CD4-positive, alpha-beta T cell treated with Interleukin-4 for 4 hours (primary cell): ENCODE data around the gene LRBA.

Experiments
- DNase-seq: peaks from one replicate; pipeline ENCODE4 v3.0.0-alpha.2; 2020

LRBA gene

GRCh38 chr4:150289881-150290280, 725.2 kb downstream of the LRBA start:
- DNase-seq, result no peak

DNA sequence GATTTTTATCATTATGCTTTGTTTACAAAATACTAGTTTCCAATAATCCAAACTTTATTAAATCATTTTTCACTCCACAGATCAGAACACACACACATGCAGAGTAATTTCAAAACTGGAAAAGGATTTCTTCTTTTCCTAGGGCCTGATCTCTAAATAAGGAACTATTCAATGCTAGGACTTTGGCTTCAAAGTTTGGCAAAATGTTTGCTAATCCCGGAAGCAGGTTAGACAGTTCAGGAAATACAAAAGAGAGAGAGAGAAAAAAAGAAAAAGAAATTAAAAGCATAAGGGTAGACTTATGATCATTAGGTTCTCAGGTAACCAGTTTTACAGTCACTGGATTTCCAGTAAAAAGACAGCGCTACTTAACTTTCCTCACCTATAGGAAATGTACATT, 725.9 kb downstream of the LRBA start:
- no peak for DNase-seq

DNA sequence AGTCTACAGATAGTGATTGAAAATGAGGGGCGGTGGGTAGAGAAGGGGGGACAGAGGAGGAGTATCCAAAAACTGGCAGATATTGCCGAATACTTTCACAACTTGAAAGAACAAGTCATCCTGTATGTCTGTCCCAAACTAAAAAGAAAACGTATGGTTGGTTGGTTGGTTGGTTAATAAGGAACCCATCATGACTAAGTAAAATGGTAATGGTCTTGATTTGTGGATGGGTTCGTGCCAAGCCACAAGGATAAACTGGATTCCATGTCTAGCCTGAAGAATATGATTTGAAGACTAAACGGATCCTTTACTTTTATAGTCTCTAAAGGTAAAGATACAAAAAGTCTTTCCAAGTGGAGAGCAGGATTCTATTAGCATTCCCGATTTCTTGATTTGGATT, 728.4 kb downstream of the LRBA start:
- no peak for DNase-seq

- no peak for DNase-seq
Observed at GRCh38 chr4:150283689-150284088, 731.4 kb downstream of the LRBA start.

DNA sequence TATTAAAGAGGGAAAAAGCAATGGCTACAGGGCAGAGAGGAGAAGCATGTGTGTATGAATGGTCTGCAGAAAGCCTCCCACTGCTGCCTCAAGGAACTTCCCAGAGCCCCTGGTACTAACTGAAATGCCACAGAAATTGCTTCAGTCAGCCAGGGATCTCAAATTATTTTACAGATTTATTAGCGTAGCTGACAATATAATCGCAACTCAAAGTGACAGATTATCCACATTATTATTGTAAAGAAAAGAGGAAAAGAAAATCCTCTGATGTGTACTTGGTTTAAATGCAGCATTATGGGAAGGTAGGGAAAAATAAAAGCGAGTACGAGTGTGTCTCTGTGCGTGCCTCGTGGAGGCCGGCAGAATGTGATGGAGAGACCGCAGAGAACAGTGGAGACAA, 734.1 kb downstream of the LRBA start:
- DNase-seq, result no peak

DNA sequence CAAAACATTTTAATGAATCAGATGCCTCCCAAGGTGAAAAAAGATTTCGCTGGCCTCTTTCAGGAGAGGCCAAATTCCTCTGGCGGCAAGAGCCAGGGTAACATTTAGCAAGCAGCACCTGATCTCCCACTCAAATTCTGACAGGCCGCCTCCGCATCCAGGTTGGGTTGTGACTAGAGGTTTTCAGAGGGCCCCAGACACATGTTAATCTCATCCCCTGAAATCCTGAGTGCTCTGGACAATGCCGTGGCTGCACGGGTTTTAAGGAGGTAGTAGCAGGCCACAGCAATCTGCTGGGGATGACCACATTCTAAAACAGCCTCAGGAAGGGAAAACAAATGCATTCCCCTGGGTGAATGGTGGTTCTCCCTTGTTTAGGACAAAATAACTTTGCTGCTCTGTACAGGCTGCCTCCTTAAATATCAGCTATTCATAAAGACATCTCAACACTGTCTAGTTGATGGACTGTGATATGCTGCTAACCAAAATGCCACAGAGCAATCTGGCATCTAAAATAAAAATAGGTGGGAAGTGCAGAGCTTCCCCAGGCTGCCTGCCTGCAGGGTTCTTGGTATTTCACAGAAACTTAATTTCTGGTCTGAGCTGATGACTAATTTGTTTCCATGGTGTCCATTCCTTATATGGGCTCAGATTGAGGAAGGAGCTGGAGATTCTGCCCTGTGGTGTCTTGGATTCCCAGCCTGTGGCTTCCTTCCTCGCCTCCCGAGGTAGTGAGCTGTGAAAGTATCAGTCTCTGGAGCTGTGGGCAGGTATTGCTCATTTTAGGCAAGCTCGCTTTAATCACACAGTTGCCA, 734.8 kb downstream of the LRBA start:
- DNase-seq, result no peak

- DNase-seq, result no peak
Observed at GRCh38 chr4:150278206-150278605, 736.9 kb downstream of the LRBA start.

- no peak for DNase-seq
Observed at GRCh38 chr4:150268444-150268843, 746.6 kb downstream of the LRBA start.

DNA sequence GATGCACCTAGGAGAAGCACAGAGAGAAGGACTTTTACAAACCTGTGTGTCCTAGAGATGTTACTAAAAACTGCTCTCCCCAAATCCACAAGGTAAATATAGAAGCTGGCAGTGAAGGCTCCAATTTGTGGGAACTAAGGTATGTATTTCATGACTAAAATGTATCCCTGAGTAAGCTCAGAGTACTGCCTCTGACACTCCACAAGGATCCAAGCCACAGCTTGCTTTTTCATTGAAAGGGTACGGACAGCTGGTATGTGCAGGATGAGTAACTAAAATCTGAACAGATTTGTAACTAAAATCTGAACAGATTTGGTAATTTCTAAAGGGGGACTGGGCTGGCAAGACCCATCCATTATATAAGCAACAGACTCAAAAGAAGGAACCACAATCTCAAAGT, 749.3 kb downstream of the LRBA start:
- DNase-seq, result no peak

GRCh38 chr4:150264595-150265161, 750.4 kb downstream of the LRBA start:
- DNase-seq, result no peak

- DNase-seq, result no peak
Observed at GRCh38 chr4:150262611-150263010, 752.5 kb downstream of the LRBA start.

GRCh38 chr4:150261571-150261970, 753.5 kb downstream of the LRBA start:
- no peak for DNase-seq

- DNase-seq, result no peak
Observed at GRCh38 chr4:150259861-150260567, 755.1 kb downstream of the LRBA start.

DNA sequence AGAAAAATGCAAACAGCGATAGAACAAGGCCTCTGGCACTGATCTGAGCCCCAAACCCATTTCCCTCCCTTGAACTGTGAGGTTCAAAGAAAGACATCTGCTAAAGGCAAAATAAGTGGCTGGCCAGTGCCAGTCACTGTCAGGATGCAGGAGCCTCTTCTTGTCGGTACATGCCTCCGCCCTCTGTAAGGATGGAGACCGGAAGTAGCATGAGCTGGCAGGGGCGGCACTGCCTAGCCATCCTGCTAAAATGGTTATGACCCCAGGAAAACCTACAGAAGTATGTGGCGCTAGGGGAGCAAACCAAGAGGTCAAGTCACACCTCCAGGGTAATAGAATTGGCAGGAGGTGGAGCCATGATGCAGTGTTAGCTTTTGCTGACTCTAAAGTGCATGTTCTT, 756.5 kb downstream of the LRBA start:
- DNase-seq, result no peak

- no peak for DNase-seq
Observed at GRCh38 chr4:150256841-150257730, 758.0 kb downstream of the LRBA start.

DNA sequence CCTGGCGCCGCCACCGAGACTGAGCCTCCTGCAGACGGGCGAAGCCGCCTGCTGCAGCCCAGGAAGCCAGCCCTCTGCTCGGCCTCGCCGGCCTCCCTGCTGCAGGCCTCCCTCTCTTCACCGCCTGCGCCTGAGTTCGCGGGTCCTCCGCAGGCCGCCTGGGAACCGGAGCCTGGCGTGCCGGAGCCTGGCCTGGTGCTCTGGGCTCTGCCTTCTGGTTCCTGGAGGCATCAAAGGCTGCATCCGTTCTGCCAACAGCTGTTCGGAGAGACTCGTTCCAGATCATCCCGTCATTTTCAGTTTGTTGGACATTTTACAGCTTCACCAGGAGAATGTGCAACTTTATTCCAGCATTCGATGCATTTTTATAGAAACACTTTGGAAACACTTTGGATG, 758.9 kb downstream of the LRBA start:
- no peak for DNase-seq

DNA sequence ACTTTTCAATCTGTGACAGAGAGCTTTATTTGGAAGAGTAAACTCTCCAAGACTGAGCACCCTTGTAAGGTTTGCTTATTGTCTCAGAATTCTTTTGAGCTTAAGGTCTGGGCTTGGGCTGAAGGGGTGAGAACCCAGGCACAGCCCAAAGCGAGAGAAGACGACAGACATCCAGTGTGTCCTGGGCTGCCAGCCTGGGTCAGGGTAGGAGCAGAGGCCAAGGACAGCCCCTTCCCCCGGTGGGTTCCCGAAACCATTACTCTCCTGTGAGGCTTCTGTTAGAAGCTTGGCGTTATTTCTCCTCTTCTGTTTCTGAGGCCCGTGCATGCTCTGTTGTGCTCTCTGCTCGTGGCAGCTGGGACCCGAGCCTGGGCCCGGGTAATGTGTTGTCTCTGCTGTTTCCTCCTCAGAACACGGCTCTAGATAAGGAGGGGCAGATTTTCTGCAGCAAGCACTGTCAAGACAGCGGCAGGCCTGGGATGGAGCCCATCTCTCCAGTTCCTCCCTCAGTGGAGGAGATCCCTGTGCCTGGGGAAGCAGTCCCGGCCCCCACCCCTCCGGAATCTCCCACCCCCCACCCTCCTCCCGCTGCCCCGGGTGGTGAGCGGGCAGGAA, 759.4 kb downstream of the LRBA start:
- no peak for DNase-seq

GRCh38 chr4:150253965-150254630, 761.0 kb downstream of the LRBA start:
- DNase-seq, result no peak

DNA sequence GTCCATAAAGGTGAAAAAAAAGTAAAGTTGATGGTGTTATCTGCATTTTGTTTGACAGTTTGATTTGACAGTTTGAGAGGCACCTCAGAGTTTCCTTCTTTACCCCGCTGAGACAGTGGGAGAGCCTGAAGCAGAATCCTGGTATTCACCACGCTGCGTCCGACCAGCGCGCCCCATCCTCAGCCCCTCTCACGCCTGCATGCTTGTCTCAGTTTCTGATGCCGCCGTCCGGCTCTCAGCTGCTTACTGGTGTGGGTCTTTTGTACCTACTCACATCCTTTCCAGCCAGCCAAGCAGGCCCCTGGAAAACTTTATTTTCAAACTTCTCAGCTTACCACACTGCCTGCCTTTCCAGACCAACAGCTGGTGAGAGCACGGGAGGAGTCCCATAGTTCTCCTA, 761.7 kb downstream of the LRBA start:
- DNase-seq, result no peak

- DNase-seq, result no peak
Observed at GRCh38 chr4:150252741-150253140, 762.3 kb downstream of the LRBA start.

DNA sequence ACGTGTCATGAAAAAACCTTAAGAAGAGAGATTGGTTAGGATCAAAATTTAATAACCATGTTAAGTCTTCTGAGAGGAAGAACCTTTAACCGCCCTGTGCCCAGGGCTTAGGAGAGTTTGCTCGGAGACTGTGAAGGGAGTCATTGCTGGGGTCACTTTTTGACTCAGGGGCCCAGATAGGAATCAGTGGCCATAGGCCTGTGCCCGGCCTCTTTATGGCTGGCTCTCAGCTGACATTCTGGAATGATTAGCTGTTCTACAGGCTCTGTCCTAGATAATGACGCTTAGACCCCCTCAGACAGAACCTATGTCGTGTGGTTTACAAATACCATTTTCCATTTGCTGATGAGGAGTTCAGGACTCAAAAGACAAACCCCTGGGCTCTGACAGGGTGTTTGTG, 762.8 kb downstream of the LRBA start:
- no peak for DNase-seq

DNA sequence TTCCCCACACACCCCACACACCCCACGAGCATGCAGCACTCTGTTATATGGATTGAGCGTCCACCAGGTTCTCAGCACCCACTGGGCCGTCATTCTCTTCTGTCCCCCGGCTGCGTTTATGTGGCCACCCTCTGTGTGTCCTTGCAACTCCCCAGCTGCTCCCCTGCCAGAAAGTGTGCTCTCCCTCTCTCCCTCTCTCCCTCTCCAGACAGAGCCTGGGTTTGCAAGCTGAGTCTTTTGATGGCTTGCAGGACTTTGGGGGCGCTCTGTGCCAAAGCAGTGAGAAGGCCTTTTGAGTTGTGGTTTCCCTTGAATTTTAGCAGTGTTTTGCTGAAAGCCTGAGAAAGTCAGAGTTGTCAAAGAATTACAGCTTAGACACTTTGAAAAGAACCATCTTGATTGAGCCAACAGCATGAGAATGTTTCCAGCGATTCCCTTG, 763.3 kb downstream of the LRBA start:
- DNase-seq, result no peak
